Activated T-cell treated with anti-CD3 and anti-CD28 coated beads, Interleukin-2, amount 50 U/mL, for 72 hours (primary cell): ENCODE measurements around the gene JSRP1. TPM values are rescaled to one million over a fixed set of nuclear protein-coding genes. Genes with fewer than 3 reads are reported as not detected.
A peak's percentile ranks its signal among the peaks of the same experiment; 100 is the strongest.

Source experiments
- ATAC-seq, 2 donors: fragments of 150-1000 bp; cut with Tn5 transposase; replicated peaks in 1 of 2; 2 replicates each; pipeline ENCODE4 v1.10.0; 2021; ENCODE audit warnings: moderate library complexity in 2 of 2, mild to moderate bottlenecking in 1 of 2
- DNase-seq, 2 donors: peaks; one replicate each; pipeline ENCODE4 v3.0.0; 2021 to 2022; ENCODE audit warnings: mixed read lengths in 1 of 2
- H3K27ac Mint-ChIP-seq: one replicate; pipeline ENCODE4 v1.8.0; 2022; ENCODE audit warnings: mild to moderate bottlenecking, moderate library complexity, mixed read lengths
- H3K27me3 Mint-ChIP-seq: one replicate; pipeline ENCODE4 v1.8.0; 2022; ENCODE audit warnings: low read depth, mixed read lengths
- H3K36me3 Mint-ChIP-seq, 2 donors: one replicate each; pipeline ENCODE4 v1.8.0; 2022; ENCODE audit warnings: mixed read lengths in 2 of 2, mild to moderate bottlenecking in 1 of 2; ENCODE audit not compliant: insufficient read depth in 2 of 2
- H3K4me1 Mint-ChIP-seq: one replicate; pipeline ENCODE4 v1.8.0; 2022; ENCODE audit warnings: low read depth, mixed read lengths
- H3K4me3 Mint-ChIP-seq, 2 donors: one replicate each; pipeline ENCODE4 v1.8.0; 2022; ENCODE audit warnings: mild to moderate bottlenecking in 2 of 2, mixed read lengths in 2 of 2, moderate library complexity in 2 of 2
- H3K9me3 Mint-ChIP-seq, 2 donors: one replicate each; pipeline ENCODE4 v1.8.0; 2022; ENCODE audit warnings: mixed read lengths in 2 of 2
- total RNA-seq, 2 donors: library from RNA; stranded (reverse); gene quantifications; one replicate each; pipeline ENCODE4 v1.2.3, GENCODE V29; 2022

The JSRP1 gene
- total RNA-seq, 2 donors from 2014 or later: 0.72 to 1.6 TPM

- H3K36me3 Mint-ChIP-seq: peaks cover 3 to 11% of the 10 kb centered on the region in 2 donors
- ATAC-seq (no peak), DNase-seq (no peak)
- no peaks in the 10 kb centered on the region for H3K9me3 Mint-ChIP-seq
- H3K27ac Mint-ChIP-seq: no peak overlapping the region
- H3K4me3 Mint-ChIP-seq: no peak overlapping the region
- H3K27me3 Mint-ChIP-seq: no peaks in the 10 kb centered on the region
- peaks cover 10% of the 10 kb centered on the region for H3K4me1 Mint-ChIP-seq
These were observed 42.4 kb downstream of the JSRP1 start for GRCh38 chr19:2213799-2214198.

GRCh38 chr19:2212861-2213711 lies 43.1 kb downstream of the JSRP1 start:
- DNase-seq (no peak), ATAC-seq (no peak)
- no peaks in the 10 kb centered on the region for H3K9me3 Mint-ChIP-seq
- H3K27me3 Mint-ChIP-seq: no peaks in the 10 kb centered on the region
- no peak overlapping the region for H3K4me3 Mint-ChIP-seq
- H3K4me1 Mint-ChIP-seq: peaks cover 10% of the 10 kb centered on the region
- H3K36me3 Mint-ChIP-seq: peaks cover 3 to 11% of the 10 kb centered on the region in 2 donors
- H3K27ac Mint-ChIP-seq: no peak overlapping the region

GRCh38 chr19:2210987-2211740 lies 45.1 kb downstream of the JSRP1 start:
- no peaks in the 10 kb centered on the region for H3K27me3 Mint-ChIP-seq
- H3K27ac Mint-ChIP-seq: no peak overlapping the region
- peaks cover 10% of the 10 kb centered on the region for H3K4me1 Mint-ChIP-seq
- no peak overlapping the region for H3K4me3 Mint-ChIP-seq
- peaks cover 0 to 6% of the 10 kb centered on the region in 2 donors for H3K36me3 Mint-ChIP-seq
- H3K9me3 Mint-ChIP-seq: no peaks in the 10 kb centered on the region
- ATAC-seq: no peak
- no peak for DNase-seq

GRCh38 chr19:2210206-2210605 lies 46.0 kb downstream of the JSRP1 start:
- Mint-ChIP-seq H3K36me3 (peaks cover 2 to 6% of the 10 kb centered on the region in 2 donors), H3K9me3 (no peaks in the 10 kb centered on the region), H3K4me1 (peaks cover 8% of the 10 kb centered on the region), H3K27me3 (no peaks in the 10 kb centered on the region), H3K4me3 (no peak overlapping the region), H3K27ac (no peak overlapping the region)
- DNase-seq (no peak), ATAC-seq (no peak)

GRCh38 chr19:2209408-2209807 lies 46.8 kb downstream of the JSRP1 start:
- Mint-ChIP-seq H3K27ac (no peak overlapping the region), H3K36me3 (peaks cover 2 to 6% of the 10 kb centered on the region in 2 donors), H3K9me3 (no peaks in the 10 kb centered on the region), H3K4me1 (no peaks in the 10 kb centered on the region), H3K4me3 (no peak overlapping the region), H3K27me3 (no peaks in the 10 kb centered on the region)
- ATAC-seq (no peak), DNase-seq (no peak)

- ATAC-seq (no peak), DNase-seq (no peak)
- Mint-ChIP-seq H3K27ac (no peak overlapping the region), H3K4me1 (no peaks in the 10 kb centered on the region), H3K4me3 (no peak overlapping the region), H3K9me3 (no peaks in the 10 kb centered on the region), H3K36me3 (peaks cover 4 to 6% of the 10 kb centered on the region in 2 donors), H3K27me3 (no peaks in the 10 kb centered on the region)
These were observed 47.2 kb downstream of the JSRP1 start for GRCh38 chr19:2208975-2209374.

- peak in 1 of 2 donors; percentile 43 for ATAC-seq
- H3K4me1 Mint-ChIP-seq: no peaks in the 10 kb centered on the region
- no peak overlapping the region for H3K4me3 Mint-ChIP-seq
- DNase-seq: peak; percentile 23 to 28
- H3K27me3 Mint-ChIP-seq: no peaks in the 10 kb centered on the region
- no peaks in the 10 kb centered on the region for H3K9me3 Mint-ChIP-seq
- no peak overlapping the region for H3K27ac Mint-ChIP-seq
- peaks cover 4 to 6% of the 10 kb centered on the region in 2 donors for H3K36me3 Mint-ChIP-seq
These were observed 48.0 kb downstream of the JSRP1 start for GRCh38 chr19:2207991-2208860.

- no peak for DNase-seq
- no peak overlapping the region for H3K4me3 Mint-ChIP-seq
- H3K4me1 Mint-ChIP-seq: no peaks in the 10 kb centered on the region
- H3K9me3 Mint-ChIP-seq: no peaks in the 10 kb centered on the region
- ATAC-seq: no peak
- H3K27me3 Mint-ChIP-seq: no peaks in the 10 kb centered on the region
- H3K27ac Mint-ChIP-seq: no peak overlapping the region
- peaks cover 5 to 6% of the 10 kb centered on the region in 2 donors for H3K36me3 Mint-ChIP-seq
These were observed 49.2 kb downstream of the JSRP1 start for GRCh38 chr19:2207008-2207407.

GRCh38 chr19:2202366-2202765 lies 53.9 kb downstream of the JSRP1 start:
- ATAC-seq (no peak), DNase-seq (no peak)
- no peaks in the 10 kb centered on the region for H3K9me3 Mint-ChIP-seq
- H3K27me3 Mint-ChIP-seq: no peaks in the 10 kb centered on the region
- no peak overlapping the region for H3K27ac Mint-ChIP-seq
- H3K4me3 Mint-ChIP-seq: no peak overlapping the region
- no peaks in the 10 kb centered on the region for H3K4me1 Mint-ChIP-seq
- peaks cover 2 to 5% of the 10 kb centered on the region in 2 donors for H3K36me3 Mint-ChIP-seq

Other genes with a start within 250 kb of the JSRP1 start
- 10 to 100 TPM; 48.7 to 56.2 TPM for gene BTBD2, start 240.7 kb downstream of the JSRP1 start, total RNA-seq
- gene MKNK2, start 205.2 kb downstream of the JSRP1 start, total RNA-seq: 100 to 1,000 TPM; 120 to 121 TPM
- gene MOB3A, start 160.1 kb downstream of the JSRP1 start, total RNA-seq: 100 to 1,000 TPM; 129 to 134 TPM
- 10 to 100 TPM; 28.5 to 36.9 TPM for gene IZUMO4, start 159.5 kb downstream of the JSRP1 start, total RNA-seq
- gene AP3D1, start 104.9 kb downstream of the JSRP1 start, total RNA-seq: 100 to 1,000 TPM; 111 to 114 TPM
- gene DOT1L, start 92.5 kb downstream of the JSRP1 start, total RNA-seq: 10 to 100 TPM; 50.4 to 55.4 TPM
- gene PLEKHJ1, start 20.1 kb downstream of the JSRP1 start, total RNA-seq: 10 to 100 TPM; 67.4 to 92.7 TPM
- 100 to 1,000 TPM; 146 to 147 TPM for gene SF3A2, start 19.6 kb downstream of the JSRP1 start, total RNA-seq
- gene AMH, start 7.1 kb downstream of the JSRP1 start, total RNA-seq: 1 to 10 TPM; 4.6 to 10.0 TPM
- under 1 TPM in 1 of 2 donors, not detected in 1; 0.09 TPM for gene PEAK3, start 25.8 kb upstream of the JSRP1 start, total RNA-seq
- not detected for gene LINGO3, start 51.7 kb upstream of the JSRP1 start, total RNA-seq
- gene LSM7, start 72.2 kb upstream of the JSRP1 start, total RNA-seq: 10 to 100 TPM; 74.7 to 84.5 TPM
- gene SPPL2B, start 72.3 kb upstream of the JSRP1 start, total RNA-seq: 10 to 100 TPM; 52.0 to 55.3 TPM
- gene TMPRSS9, start 103.8 kb upstream of the JSRP1 start, total RNA-seq: under 1 TPM in 1 of 2 donors, not detected in 1; 0.19 TPM
- gene TIMM13, start 171.2 kb upstream of the JSRP1 start, total RNA-seq: 10 to 100 TPM; 51.4 to 54.0 TPM
- gene LMNB2, start 200.5 kb upstream of the JSRP1 start, total RNA-seq: 10 to 100 TPM; 72.2 to 76.8 TPM
- gene GADD45B, start 219.7 kb upstream of the JSRP1 start, total RNA-seq: 10 to 100 TPM; 84.4 to 84.5 TPM